ENCODE data around the gene SLC25A4. TPM values are rescaled to one million over a fixed set of nuclear protein-coding genes. Genes with fewer than 3 reads are reported as not detected.
"Not testable (repeated sequence)": the region's sequence is repeated elsewhere in the genome, so short reads cannot be mapped to it uniquely, and the experiment has no call there.

Gene SLC25A4
- polyA plus RNA-seq, 1 experiment: 29.2 TPM

- POLR2A ChIA-PET: no interaction called here
- TF ChIP-seq, protein P1, sequence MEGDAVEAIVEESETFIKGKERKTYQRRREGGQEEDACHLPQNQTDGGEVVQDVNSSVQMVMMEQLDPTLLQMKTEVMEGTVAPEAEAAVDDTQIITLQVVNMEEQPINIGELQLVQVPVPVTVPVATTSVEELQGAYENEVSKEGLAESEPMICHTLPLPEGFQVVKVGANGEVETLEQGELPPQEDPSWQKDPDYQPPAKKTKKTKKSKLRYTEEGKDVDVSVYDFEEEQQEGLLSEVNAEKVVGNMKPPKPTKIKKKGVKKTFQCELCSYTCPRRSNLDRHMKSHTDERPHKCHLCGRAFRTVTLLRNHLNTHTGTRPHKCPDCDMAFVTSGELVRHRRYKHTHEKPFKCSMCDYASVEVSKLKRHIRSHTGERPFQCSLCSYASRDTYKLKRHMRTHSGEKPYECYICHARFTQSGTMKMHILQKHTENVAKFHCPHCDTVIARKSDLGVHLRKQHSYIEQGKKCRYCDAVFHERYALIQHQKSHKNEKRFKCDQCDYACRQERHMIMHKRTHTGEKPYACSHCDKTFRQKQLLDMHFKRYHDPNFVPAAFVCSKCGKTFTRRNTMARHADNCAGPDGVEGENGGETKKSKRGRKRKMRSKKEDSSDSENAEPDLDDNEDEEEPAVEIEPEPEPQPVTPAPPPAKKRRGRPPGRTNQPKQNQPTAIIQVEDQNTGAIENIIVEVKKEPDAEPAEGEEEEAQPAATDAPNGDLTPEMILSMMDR (IDR thresholded peaks at IDR 0.05; ENCODE audit: insufficient read depth, low read depth, low read length): no peak
- CTCF ChIA-PET: interaction anchor here (1.0 to 1.3 kb wide), 2 partner anchors 17 to 59 kb away, joined by 3 to 4 read pairs; no protein-coding TSS in a partner anchor
These were observed 43.1 kb upstream of the SLC25A4 start for GRCh38 chr4:185099940-185100339.

DNA sequence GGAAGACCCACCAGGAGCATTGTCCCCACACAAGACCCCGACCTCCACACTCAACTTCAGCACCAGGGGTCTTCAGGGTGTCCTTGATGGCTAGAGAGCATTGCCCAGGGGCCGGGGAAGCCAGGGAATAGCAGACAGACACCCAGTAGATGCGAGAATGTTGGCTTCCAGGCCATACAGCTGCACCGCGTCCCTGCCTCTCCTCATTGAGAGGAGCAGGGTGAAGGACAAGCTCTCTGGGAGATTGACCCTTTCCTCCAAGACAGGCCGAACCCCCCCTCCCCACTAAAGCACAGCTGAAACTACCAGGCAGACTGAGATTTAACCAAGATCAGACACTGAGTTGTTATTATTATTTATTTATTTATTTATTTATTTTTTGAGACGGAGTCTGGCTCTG lies 42.6 kb upstream of the SLC25A4 start:
- POLR2A ChIA-PET: no interaction called here

More at GRCh38 chr4:185099940-185100339, 43.1 kb upstream of the SLC25A4 start:
- no peak overlapping the region for H3K4me3 ChIP-seq (ENCODE audit: low read depth, low read length)
- no peak for DNase-seq (ENCODE audit: low read depth)
- peaks cover 9% of the 10 kb centered on the region for H3K27me3 ChIP-seq (ENCODE audit: control insufficient read depth, insufficient read depth, low read length)
- no peaks in the 10 kb centered on the region for H3K36me3 ChIP-seq (ENCODE audit: control insufficient read depth, insufficient read depth, low read length)

DNA sequence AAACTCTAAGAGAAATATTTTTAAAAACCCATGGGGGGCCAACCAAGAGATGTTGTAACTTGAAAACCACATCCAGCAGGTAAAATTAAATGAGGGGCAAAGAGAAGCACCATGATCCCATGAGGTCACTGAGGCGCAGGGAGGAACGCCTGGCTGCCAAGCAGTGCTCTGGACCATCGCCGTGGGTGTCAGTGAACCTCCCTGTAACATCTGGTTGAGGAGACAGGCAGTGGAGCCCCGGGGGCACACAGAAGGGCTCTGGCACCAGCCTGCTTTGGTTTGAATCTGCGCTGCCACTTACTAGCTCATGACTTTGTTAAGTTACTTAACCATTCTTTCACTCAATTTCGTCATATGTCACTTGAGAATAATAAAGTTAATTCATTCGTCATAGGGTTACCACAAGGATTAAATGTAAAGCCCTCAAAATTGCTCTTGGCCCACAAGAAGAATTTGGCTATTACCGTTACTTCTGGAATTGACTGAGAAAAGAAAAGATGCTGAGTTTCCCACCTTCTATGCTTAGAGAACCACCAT lies 41.6 kb upstream of the SLC25A4 start:
- H3K4me3 ChIP-seq (ENCODE audit: low read depth, low read length): no peak overlapping the region
- DNase-seq (ENCODE audit: low read depth): no peak
- TF ChIP-seq, protein P1 (IDR thresholded peaks at IDR 0.05; ENCODE audit: insufficient read depth, low read depth, low read length): no peak
- ChIA-PET POLR2A (no interaction called here), CTCF (interaction anchor here (0.5 to 1.3 kb wide), 2 partner anchors 61 to 132 kb away, joined by 3 to 4 read pairs; no protein-coding TSS in a partner anchor)
- peaks cover 9% of the 10 kb centered on the region for H3K27me3 ChIP-seq (ENCODE audit: control insufficient read depth, insufficient read depth, low read length)
- H3K36me3 ChIP-seq (ENCODE audit: control insufficient read depth, insufficient read depth, low read length): no peaks in the 10 kb centered on the region

More for the DNA sequence above, 42.6 kb upstream of the SLC25A4 start:
- Histone ChIP-seq H3K36me3 (ENCODE audit: control insufficient read depth, insufficient read depth, low read length) (no peaks in the 10 kb centered on the region), H3K4me3 (ENCODE audit: low read depth, low read length) (no peak overlapping the region), H3K27me3 (ENCODE audit: control insufficient read depth, insufficient read depth, low read length) (peaks cover 9% of the 10 kb centered on the region)
- TF ChIP-seq, protein P1 (IDR thresholded peaks at IDR 0.05; ENCODE audit: insufficient read depth, low read depth, low read length): no peak
- CTCF ChIA-PET: interaction anchor here (1.3 kb wide), 1 partner anchor 60 kb away, joined by 4 read pairs; no protein-coding TSS in a partner anchor
- no peak for DNase-seq (ENCODE audit: low read depth)

DNA sequence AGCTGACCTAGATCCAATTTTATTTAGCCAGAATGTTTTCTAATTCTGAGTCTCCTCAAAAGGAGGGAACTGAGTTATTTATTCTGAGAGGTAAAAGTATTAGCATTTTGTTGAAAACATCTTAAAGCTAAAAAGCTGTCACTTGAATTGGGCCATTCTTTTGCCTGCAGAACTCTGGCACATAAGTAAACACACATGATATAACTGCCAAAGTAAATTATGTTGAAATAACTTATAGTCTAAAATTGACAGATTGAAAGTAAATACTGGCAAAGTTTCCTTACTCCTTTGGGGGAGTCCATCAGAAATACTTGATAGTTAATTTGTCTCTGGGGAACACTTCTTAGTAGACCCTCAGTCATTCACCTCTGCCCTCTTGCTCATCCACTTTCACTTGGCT lies 38.3 kb upstream of the SLC25A4 start:
- Histone ChIP-seq H3K36me3 (ENCODE audit: control insufficient read depth, insufficient read depth, low read length) (no peaks in the 10 kb centered on the region), H3K4me3 (ENCODE audit: low read depth, low read length) (no peak overlapping the region), H3K27me3 (ENCODE audit: control insufficient read depth, insufficient read depth, low read length) (peaks cover 5% of the 10 kb centered on the region)
- no peak for DNase-seq (ENCODE audit: low read depth)
- POLR2A ChIA-PET: no interaction called here
- TF ChIP-seq, protein P1 (IDR thresholded peaks at IDR 0.05; ENCODE audit: insufficient read depth, low read depth, low read length): no peak
- CTCF ChIA-PET: interaction anchor here (3.1 kb wide), 1 partner anchor 9 kb away, joined by 10 read pairs; no protein-coding TSS in a partner anchor

DNA sequence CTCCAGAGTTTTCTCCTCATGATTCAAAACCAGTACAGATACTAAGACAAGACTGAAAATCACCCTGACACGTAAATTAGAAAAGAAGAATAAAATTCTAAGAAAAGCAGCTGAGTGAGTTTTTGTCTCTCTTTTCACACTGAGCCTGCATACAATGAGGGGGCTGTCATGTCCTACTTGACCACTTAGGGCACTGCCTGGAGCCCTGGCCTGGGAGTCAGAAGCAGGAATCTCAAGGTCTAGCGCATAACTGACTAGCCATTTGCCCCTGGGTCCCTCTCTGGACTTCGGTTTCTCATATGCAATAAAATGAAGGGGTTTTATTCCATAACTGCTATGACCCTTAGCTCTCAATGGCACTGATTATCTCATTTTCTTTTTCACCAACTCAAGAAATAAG lies 36.7 kb upstream of the SLC25A4 start:
- Histone ChIP-seq H3K4me3 (ENCODE audit: low read depth, low read length) (no peak overlapping the region), H3K27me3 (ENCODE audit: control insufficient read depth, insufficient read depth, low read length) (peaks cover under 1% of the 10 kb centered on the region; the same call in 1 of the 2 replicates), H3K36me3 (ENCODE audit: control insufficient read depth, insufficient read depth, low read length) (no peaks in the 10 kb centered on the region)
- DNase-seq (ENCODE audit: low read depth): no peak
- ChIA-PET CTCF (interaction anchor here (1.4 to 3.1 kb wide), 2 partner anchors 10 to 28 kb away, joined by 5 to 10 read pairs; no protein-coding TSS in a partner anchor), POLR2A (no interaction called here)
- TF ChIP-seq, protein P1 (IDR thresholded peaks at IDR 0.05; ENCODE audit: insufficient read depth, low read depth, low read length): no peak

DNA sequence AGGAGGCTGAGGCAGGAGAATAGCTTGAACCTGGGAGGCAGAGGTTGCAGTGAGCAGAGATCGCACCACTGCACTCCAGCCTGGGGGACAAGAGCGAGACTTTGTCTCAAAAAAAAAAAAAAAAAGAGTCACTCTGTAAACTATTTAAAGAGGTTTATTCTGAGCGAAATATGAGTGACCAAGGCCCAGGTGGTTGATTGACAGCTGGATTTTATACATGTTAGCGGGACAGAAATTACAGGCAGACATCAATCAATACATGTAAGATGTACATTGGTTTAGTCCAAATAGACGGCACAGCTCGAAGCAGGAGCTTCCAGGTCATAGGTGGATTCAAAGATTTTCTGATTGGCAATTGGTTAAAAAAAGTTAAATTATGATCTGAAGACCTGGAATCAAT lies 35.5 kb upstream of the SLC25A4 start:
- CTCF ChIA-PET: interaction anchor here (1.4 kb wide), 1 partner anchor 27 kb away, joined by 5 read pairs; no protein-coding TSS in a partner anchor
- H3K36me3 ChIP-seq (ENCODE audit: control insufficient read depth, insufficient read depth, low read length); DNase-seq (ENCODE audit: low read depth); POLR2A ChIA-PET; H3K27me3 ChIP-seq (ENCODE audit: control insufficient read depth, insufficient read depth, low read length); H3K4me3 ChIP-seq (ENCODE audit: low read depth, low read length): not testable (repeated sequence)
